HG02943 (cell line): ENCODE measurements around the gene RAD51B.
"Not testable (repeated sequence)": the region's sequence is repeated elsewhere in the genome, so short reads cannot be mapped to it uniquely, and the experiment has no call there.

Source experiments
- ATAC-seq: cut with Tn5 transposase; IDR thresholded peaks from one replicate; pipeline ENCODE4 v1.9.1; 2021; ENCODE audit warnings: mild to moderate bottlenecking, low read depth, moderate library complexity; ENCODE audit not compliant: unreplicated experiment

The RAD51B gene

DNA sequence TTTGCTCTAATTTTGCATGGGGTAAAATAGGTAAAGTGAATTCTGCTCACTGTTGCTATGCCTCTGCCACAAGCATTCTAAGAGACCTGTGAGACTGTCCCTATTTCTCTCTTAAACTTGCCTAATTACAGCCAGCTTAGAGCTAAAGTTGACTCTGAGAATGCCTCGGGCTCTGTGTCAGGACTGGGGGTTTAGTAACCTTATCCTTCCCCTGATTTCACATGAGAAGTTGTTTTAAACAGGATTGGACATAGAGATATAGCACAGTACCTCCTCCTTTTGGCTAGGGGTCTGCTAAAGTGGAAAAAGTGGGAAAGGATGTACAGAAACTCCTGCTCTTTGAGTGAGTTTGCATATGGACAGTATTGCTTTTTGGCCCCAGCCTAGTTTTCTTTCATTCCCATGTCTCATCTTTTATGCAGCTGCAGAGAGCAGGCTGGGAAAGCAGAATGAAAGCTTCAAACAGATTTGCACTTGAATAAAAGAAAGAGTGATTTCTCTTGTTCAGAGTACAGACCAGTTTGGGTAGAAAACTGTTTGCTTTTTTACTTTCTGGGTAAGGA is 122.0 kb downstream of the RAD51B start:
- no peak for ATAC-seq

DNA sequence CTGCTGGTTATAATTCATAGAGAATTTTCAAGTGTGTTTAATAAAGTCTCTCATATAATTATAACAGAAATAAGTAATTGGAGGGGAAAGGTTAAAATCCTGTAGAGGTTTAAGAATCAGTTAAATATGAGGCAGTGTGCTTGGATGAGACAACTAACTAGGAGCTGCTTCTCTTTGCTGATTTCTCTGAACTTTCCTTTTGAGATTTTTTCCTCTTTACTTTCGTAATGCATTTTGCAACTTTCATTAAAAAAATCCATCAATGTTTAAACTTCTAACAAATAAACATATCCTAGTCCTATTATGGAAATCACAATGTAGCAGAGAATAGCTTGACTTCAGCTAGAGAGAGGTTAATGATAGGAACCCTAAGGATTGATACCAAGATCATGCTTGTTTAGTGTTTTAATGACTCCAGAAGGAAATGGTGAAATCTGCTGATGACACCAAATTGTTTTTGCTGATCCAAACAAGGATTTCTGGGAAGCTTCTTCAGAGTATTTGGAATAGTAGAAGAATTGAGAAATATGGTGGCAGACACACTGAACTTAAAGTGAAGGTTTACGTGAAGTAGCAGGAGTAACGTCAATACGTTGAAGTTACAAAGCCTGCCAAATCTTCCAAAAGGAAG is 122.6 kb downstream of the RAD51B start:
- no peak for ATAC-seq

- no peak for ATAC-seq
Observed at GRCh38 chr14:67943947-67944346, 124.4 kb downstream of the RAD51B start.

DNA sequence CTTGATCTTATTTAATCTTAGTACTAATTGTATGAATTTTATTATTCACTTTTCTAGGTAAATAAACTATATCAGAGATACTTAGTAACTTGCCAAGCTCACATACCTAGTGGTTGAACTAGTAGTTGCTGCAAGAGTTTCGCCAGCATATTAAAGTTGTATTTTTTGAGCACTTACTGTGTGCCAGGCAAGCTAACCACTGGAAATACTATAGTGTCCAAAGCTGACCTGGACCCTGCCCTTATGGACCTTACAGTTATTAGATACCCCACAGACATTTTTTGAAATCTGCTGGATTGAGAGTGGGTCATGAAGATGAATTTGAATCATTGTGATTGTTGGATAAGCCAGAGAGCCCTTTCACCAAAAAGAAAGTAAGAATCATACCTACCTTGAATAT is 125.0 kb downstream of the RAD51B start:
- no peak for ATAC-seq

DNA sequence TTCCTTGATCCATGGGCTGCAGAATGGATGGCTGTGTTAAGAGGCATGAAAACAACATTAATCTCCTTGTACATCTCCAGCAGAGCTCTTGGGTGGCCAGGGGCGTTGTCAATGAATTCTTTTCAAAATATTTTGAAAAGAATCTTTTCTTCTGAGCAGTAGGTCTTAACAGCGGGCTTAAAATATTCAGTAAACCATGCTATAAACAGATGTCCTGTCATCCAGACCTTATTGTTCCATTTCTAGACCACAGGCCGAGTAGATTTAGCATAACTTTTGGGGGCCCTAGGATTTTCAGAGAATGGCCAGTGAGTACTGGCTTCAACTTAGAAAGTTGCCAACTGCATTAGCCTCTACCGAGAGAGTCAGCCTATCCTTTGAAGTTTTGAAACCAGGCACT is 130.2 kb downstream of the RAD51B start:
- no peak for ATAC-seq

GRCh38 chr14:67950386-67950785 is 130.8 kb downstream of the RAD51B start:
- ATAC-seq: no peak

GRCh38 chr14:67951529-67952135 is 132.1 kb downstream of the RAD51B start:
- ATAC-seq: no peak

GRCh38 chr14:67952381-67952780 is 132.8 kb downstream of the RAD51B start:
- ATAC-seq: no peak

- ATAC-seq: no peak
Observed at GRCh38 chr14:67952786-67953185, 133.2 kb downstream of the RAD51B start.

DNA sequence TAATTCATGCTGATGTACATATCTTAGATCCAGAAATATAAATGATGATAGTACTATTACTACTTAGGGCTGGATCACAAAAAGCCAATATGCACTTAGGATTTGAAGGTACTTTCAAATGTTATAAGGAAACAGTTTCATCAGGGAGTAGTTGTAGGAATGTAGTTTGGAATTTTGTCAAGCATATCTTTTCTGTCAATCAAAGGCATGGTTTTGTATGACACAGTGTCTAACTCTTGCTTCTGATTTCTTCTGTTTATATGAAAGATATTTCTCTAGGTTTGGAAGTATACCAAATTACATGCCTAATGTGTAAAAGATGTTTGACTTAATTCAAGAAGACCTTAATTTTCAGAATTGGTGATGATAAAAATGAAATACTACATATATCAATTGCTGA is 135.7 kb downstream of the RAD51B start:
- no peak for ATAC-seq

GRCh38 chr14:67957946-67958345 is 138.4 kb downstream of the RAD51B start:
- no peak for ATAC-seq

GRCh38 chr14:67961676-67962075 is 142.1 kb downstream of the RAD51B start:
- no peak for ATAC-seq

DNA sequence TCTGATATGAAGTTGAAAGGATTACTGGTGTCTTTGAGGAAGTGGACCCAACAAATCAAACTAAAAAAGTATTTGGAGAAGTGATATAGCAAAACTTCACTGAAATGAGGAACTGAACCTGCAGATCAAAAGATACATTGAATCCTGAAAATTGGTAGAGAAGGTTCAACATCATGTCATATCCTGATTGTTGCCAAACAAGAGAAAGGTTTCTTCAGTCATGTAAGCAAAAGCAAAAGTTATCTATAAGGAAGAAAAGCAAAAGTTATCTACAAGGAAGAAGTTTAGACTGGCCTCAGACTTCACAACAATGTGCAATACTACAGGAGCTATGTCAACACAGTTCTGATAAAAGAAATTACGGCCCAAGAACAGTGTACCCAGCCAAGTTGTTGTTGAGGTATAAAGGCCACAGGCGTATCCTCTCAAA is 142.7 kb downstream of the RAD51B start:
- no peak for ATAC-seq

DNA sequence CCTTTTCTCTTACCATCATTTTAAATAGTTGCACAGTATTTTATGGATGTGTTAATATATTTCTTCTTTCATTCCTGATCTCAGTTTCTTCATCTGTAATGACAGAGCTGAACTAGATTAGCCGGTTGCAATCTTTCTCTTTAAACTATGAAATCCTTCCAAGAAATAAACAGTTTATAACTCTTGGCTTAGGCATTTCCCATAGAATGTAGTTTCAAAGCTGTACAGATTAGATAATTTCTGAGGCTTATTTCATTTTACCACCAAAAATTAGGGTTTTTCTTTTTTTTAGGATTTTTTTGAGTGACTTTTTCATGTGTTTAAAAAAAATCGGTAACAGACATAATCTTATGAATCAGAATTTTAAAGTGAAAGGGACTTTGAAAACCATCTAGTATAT is 144.0 kb downstream of the RAD51B start:
- no peak for ATAC-seq

GRCh38 chr14:67963960-67964812 is 144.6 kb downstream of the RAD51B start:
- no peak for ATAC-seq

- ATAC-seq: no peak
Observed at GRCh38 chr14:67965696-67966095, 146.1 kb downstream of the RAD51B start.

DNA sequence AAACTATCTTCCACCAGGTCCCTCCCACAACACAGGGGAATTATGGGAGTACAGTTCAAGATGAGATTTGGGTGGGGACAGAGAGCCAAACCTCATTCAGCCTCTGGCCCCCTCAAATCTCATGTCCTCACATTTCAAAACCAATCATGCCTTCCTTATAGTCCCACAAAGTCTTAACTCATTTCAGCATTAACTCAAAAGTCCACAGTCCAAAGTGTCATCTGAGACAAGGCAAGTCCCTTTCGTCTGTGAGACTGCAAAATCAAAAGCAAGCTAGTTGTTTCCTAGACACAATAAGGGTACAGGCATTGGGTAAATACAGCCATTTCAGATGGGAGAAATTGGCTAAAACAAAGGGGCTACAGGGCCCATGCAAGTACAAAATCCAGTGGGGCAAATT is 147.6 kb downstream of the RAD51B start:
- no peak for ATAC-seq

- not testable (repeated sequence) for ATAC-seq
Observed at GRCh38 chr14:67967970-67968369, 148.4 kb downstream of the RAD51B start.

GRCh38 chr14:67970923-67971322 is 151.3 kb downstream of the RAD51B start:
- no peak for ATAC-seq

GRCh38 chr14:67971627-67972625 is 152.3 kb downstream of the RAD51B start:
- ATAC-seq: no peak
